ENCODE results near the gene HELT. TPM values are rescaled to one million over a fixed set of nuclear protein-coding genes. Genes with fewer than 3 reads are reported as not detected.
"Not testable (repeated sequence)": the region's sequence is repeated elsewhere in the genome, so short reads cannot be mapped to it uniquely, and the experiment has no call there.

The HELT gene
- total and polyA plus RNA-seq, 10 of the 15 experiments (the other 5 are each of a cell fraction or from before 2014, with no cell fraction given), result not detected

DNA sequence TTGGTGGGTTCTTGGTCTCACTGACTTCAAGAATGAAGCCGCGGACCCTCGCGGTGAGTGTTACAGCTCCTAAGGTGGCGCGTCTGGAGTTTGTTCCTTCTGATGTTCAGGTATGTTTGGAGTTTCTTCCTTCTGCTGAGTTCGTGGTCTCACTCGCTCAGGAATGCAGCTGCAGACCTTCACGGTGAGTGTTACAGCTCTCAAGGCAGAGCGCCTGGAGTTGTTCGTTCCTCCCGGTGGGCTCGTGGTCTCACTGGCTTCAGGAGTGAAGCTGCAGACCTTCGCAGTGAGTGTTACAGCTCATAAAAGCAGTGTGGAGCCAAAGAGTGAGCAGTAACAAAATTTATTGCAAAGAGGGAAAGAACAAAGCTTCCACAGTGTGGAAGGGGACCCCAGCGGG lies 29.0 kb upstream of the HELT start:
- H3K27ac ChIP-seq (ENCODE audit: control insufficient read depth, insufficient read depth); CTCF ChIA-PET; RAD21 ChIA-PET (ENCODE audit: unreplicated experiment); H3K27me3 ChIP-seq (replicated peaks in 1 of 2; ENCODE audit: control insufficient read depth in 2 of 2, insufficient read depth in 2 of 2, low read length in 1 of 2); DNase-seq (ENCODE audit: low read depth, low spot score); H4K20me1 ChIP-seq (ENCODE audit: control insufficient read depth, insufficient read depth); H3K36me3 ChIP-seq (ENCODE audit: control insufficient read depth in 2 of 2, insufficient read depth in 2 of 2, low read length in 1 of 2); H2AFZ ChIP-seq (ENCODE audit: control insufficient read depth, low read depth, low read length); H3K4me3 ChIP-seq; H3K9ac ChIP-seq (ENCODE audit: control insufficient read depth, insufficient read depth, low read length); H3K79me2 ChIP-seq (ENCODE audit: control insufficient read depth, insufficient read depth, low read length); H3K4me1 ChIP-seq (ENCODE audit: control insufficient read depth, insufficient read depth, low read length); BruUV-seq (replicated peaks); POLR2A ChIA-PET; ATAC-seq; FAIRE-seq; H3K9me3 ChIP-seq (replicated peaks; ENCODE audit: control insufficient read depth, insufficient read depth, low read length); SMC1A ChIA-PET (ENCODE audit: uncharacterized antibody, unreplicated experiment); in situ Hi-C loops (cut with MboI); H3K4me2 ChIP-seq (ENCODE audit: control insufficient read depth, insufficient read depth): not testable (repeated sequence)
- intact Hi-C loops (cut with micrococcal nuclease; ENCODE audit: unreplicated experiment), result loop anchor here (10.0 kb wide), 1 partner anchor 174 kb away; no protein-coding TSS in a partner anchor
- 71% methylated on average over 15 of the region's 15 CpGs for WGBS (ENCODE audit: insufficient coverage, insufficient replicate concordance, low lambda C conversion rate, missing lambda C conversion rate)

DNA sequence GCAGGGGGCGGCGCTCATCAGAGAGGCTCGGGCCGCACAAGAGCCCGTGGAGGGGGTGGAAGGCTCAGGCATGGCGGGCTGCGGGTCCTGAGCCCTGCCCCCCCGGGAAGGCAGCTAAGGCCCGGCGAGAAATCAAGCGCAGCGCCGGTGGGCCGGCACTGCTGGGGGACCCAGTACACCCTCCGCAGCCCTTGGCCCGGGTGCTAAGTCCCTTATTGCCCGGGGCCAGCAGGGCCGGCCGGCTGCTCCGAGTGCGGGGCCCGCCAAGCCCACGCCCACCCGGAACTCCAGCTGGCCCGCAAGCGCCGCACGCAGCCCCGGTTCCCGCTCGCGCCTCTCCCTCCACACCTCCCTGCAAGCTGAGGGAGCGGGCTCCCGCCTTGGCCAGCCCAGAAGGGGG lies 28.2 kb upstream of the HELT start:
- H4K20me1 ChIP-seq (ENCODE audit: control insufficient read depth, insufficient read depth); BruUV-seq (replicated peaks); H3K27ac ChIP-seq (ENCODE audit: control insufficient read depth, insufficient read depth); H2AFZ ChIP-seq (ENCODE audit: control insufficient read depth, low read depth, low read length); ATAC-seq; SMC1A ChIA-PET (ENCODE audit: uncharacterized antibody, unreplicated experiment); H3K9ac ChIP-seq (ENCODE audit: control insufficient read depth, insufficient read depth, low read length); H3K36me3 ChIP-seq (ENCODE audit: control insufficient read depth in 2 of 2, insufficient read depth in 2 of 2, low read length in 1 of 2); H3K79me2 ChIP-seq (ENCODE audit: control insufficient read depth, insufficient read depth, low read length); DNase-seq (ENCODE audit: low read depth, low spot score); H3K27me3 ChIP-seq (replicated peaks in 1 of 2; ENCODE audit: control insufficient read depth in 2 of 2, insufficient read depth in 2 of 2, low read length in 1 of 2); intact Hi-C loops (cut with micrococcal nuclease; ENCODE audit: unreplicated experiment); H3K9me3 ChIP-seq (replicated peaks; ENCODE audit: control insufficient read depth, insufficient read depth, low read length); POLR2A ChIA-PET; H3K4me3 ChIP-seq; CTCF ChIA-PET; H3K4me2 ChIP-seq (ENCODE audit: control insufficient read depth, insufficient read depth); FAIRE-seq; H3K4me1 ChIP-seq (ENCODE audit: control insufficient read depth, insufficient read depth, low read length): not testable (repeated sequence)
- RAD21 ChIA-PET (ENCODE audit: unreplicated experiment), result interaction anchor here (0.6 kb wide), 1 partner anchor 106 kb away, joined by 3 read pairs; no protein-coding TSS in a partner anchor
- in situ Hi-C loops (cut with MboI), result loop anchor here (10.0 kb wide), 1 partner anchor 65 kb away; no protein-coding TSS in a partner anchor
- 68% methylated on average over 16 of the region's 34 CpGs for WGBS (ENCODE audit: insufficient coverage, insufficient replicate concordance, low lambda C conversion rate, missing lambda C conversion rate)

Measured in GM12878 (cell line).